LNCAP (cell line): ENCODE results near the gene CD2.

Source experiments
- CTCF ChIP-seq: fragments of 450-650 bp; IDR thresholded peaks from 2 replicates; pipeline ENCODE4 v1.5.1; 2017; ENCODE audit warnings: mild to moderate bottlenecking

Gene CD2

GRCh38 chr1:116712510-116712909 lies 41.7 kb upstream of the CD2 start:
- TF ChIP-seq CTCF, result no peak

DNA sequence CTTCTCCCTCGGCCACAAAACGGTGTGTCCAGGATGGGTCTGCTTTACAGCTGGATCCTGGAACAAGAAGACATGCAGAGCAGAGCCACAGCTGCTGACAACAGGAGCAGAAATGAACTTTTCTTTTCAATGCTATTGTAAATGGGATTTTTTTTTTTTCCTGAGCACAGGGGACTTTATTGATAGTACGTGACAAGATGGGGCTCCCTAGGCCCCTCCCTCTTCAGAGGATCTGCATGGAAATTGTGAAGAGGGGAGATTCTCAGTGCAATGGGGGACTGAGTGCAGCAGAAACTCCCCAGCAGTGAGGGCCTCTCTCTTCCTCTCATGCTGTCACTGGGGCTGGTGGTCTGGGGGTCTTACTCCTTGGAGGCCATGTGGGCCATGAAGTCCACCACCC lies 40.8 kb upstream of the CD2 start:
- no peak for TF ChIP-seq CTCF

DNA sequence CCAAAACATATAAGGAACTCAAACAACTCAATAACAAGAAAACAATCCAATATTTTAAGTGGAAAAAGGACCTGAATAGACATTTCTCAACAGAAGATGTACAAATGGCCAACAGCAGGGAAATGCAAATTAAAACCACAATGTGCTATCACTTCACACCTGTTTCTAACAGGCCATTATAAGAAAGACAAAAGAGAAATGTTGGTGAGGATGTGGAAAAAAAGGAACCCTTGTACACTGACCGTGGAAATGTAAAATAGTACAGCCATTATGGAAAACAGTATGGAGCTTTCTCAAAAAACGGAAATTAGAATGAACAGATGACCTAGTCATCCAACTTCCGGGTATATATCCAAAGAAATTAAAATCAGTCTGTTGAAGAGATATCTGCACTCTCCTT lies 37.8 kb upstream of the CD2 start:
- no peak for TF ChIP-seq CTCF

DNA sequence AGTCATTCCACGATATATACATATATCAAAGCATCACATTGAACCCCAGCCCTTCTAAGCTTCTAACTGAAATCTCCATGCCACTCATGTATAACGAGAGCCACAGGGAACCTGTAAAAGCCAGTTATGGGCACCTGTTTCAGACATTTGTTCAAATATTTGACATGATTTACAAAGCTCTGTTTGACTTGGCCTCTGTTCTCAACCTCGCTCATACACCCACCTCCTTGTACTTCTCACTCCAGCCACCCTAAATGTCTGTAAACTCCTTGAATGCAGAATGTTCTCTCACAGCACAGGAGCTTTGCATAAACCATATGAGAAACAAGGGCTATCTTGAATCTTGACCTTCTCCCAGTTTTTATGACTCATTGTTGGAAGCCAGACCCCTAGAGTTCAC lies 36.9 kb upstream of the CD2 start:
- no peak for TF ChIP-seq CTCF

GRCh38 chr1:116720364-116721038 lies 33.7 kb upstream of the CD2 start:
- TF ChIP-seq CTCF, result no peak

DNA sequence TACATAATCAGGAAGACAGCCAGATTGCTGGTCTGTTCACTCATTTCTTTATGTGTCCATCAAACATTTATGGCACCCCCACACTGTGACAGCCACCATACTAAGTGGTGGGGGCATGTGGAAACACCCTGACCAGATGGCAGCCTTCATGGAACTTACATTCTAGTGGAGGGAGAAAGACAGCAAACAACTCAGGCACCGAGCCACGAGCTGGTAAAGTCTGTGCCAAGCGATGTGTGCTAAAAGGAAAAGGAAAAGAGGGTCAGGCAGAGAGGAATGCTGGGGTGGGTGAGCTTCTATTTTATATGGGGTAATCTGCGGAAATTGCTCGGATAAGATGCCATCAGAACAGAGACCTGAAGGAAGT lies 33.2 kb upstream of the CD2 start:
- TF ChIP-seq CTCF, result no peak

DNA sequence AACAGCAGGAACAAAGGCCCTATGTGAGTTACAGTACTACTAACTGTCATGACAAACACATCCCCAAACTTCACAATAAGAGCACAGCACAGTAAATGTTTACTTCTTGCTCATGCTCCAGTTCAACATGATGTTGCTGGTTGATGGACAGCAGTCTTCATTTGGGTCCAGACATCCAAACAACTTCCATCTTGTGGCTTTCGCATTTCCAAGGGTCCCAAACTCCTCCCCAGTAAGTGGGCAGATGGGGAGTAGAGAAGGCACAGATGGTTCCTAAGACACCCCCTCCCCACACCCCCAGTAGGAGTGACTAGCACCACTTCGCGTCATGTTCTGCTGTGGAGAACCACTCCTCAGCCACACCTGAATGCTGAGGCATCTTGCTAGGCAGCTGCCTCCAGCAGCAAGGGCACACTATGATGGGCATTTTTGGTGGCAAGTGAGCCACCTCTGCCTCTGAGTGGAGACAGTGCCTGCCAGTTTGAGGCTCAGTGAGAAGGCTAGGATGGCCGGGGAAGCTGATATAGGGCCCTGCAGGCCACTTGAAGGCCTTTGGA lies 32.7 kb upstream of the CD2 start:
- no peak for TF ChIP-seq CTCF
